HS-27A (cell line): ENCODE data around the gene NPHP1.
"Not testable (repeated sequence)": the region's sequence is repeated elsewhere in the genome, so short reads cannot be mapped to it uniquely, and the experiment has no call there.

ENCODE experiments used
- DNase-seq: peaks from one replicate; pipeline ENCODE4 v3.0.0-alpha.2; 2012; ENCODE audit warnings: low read depth, missing footprints

NPHP1 gene

GRCh38 chr2:110204408-110205385, at the start of gene NPHP1:
NPHP1 (minus strand) TSS chr2:110205013; CDS start chr2:110204968, 45 bp downstream.
- DNase-seq = peak; percentile 72

GRCh38 chr2:110248081-110248795, 43.4 kb upstream of the NPHP1 start:
- DNase-seq = not testable (repeated sequence)

GRCh38 chr2:110245488-110246435, 40.9 kb upstream of the NPHP1 start:
- DNase-seq = not testable (repeated sequence)

- not testable (repeated sequence) for DNase-seq
These were observed 38.5 kb upstream of the NPHP1 start for GRCh38 chr2:110243283-110243682.

- DNase-seq = not testable (repeated sequence)
These were observed 29.7 kb upstream of the NPHP1 start for GRCh38 chr2:110234514-110234913.

GRCh38 chr2:110229886-110230285, 25.1 kb upstream of the NPHP1 start:
- DNase-seq = not testable (repeated sequence)

GRCh38 chr2:110222626-110223025, 17.8 kb upstream of the NPHP1 start:
- not testable (repeated sequence) for DNase-seq

GRCh38 chr2:110221938-110222337, 17.1 kb upstream of the NPHP1 start:
- DNase-seq = no peak

- no peak for DNase-seq
These were observed 15.4 kb upstream of the NPHP1 start for GRCh38 chr2:110220190-110220564.

- DNase-seq = no peak
These were observed 14.8 kb upstream of the NPHP1 start for GRCh38 chr2:110219496-110220189.

GRCh38 chr2:110218889-110219288, 14.1 kb upstream of the NPHP1 start:
- not testable (repeated sequence) for DNase-seq

- DNase-seq = no peak
These were observed 12.0 kb upstream of the NPHP1 start for GRCh38 chr2:110216803-110217202.

GRCh38 chr2:110216199-110216598, 11.4 kb upstream of the NPHP1 start:
- DNase-seq = no peak

GRCh38 chr2:110215566-110216158, 10.8 kb upstream of the NPHP1 start:
- no peak for DNase-seq

- no peak for DNase-seq
These were observed 10.3 kb upstream of the NPHP1 start for GRCh38 chr2:110215091-110215490.

GRCh38 chr2:110213522-110213921, 8.7 kb upstream of the NPHP1 start:
- not testable (repeated sequence) for DNase-seq

GRCh38 chr2:110211938-110212858, 7.4 kb upstream of the NPHP1 start, which contains the start of gene MTLN:
MTLN (minus strand) TSS chr2:110212547; CDS start chr2:110212525, 22 bp downstream.
- peak; percentile 80 for DNase-seq

- DNase-seq = no peak
These were observed 1.0 kb upstream of the NPHP1 start for GRCh38 chr2:110205660-110206455.

- no peak for DNase-seq
These were observed 6.8 kb downstream of the NPHP1 start for GRCh38 chr2:110198016-110198415.
